Measurements from ENCODE around the gene SOX21. TPM values are rescaled to one million over a fixed set of nuclear protein-coding genes. Genes with fewer than 3 reads are reported as not detected.

Gene SOX21
- total and polyA plus RNA-seq, 4 donors: 0.15 TPM; not detected in 3

DNA sequence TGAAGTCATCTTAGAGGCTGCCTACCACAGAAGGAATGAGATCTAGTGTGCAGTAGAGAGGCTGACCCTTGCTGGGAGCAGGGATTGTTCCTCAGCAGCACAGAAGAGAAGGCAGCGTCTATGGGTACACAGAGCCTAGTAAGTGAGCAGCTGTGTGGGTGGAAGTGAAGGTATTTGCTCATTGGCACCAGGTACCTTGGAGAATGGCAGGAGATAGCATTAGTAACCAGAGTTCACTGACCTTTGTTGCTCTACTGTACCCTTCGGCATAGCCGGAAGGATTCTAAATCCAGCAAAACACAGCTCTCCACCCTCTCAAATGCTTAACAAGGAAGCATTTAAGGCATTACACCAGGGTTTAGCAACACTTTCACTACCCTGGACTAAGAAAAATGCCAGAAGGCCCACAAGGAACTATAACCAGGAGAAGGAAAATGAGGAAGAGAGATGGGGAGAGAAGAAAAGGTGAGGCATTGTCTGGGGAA is 12.3 kb downstream of the SOX21 start:
- H3K27me3 ChIP-seq (ENCODE audit: control insufficient read depth in 1 of 2, insufficient read depth in 2 of 2, low read length in 1 of 2): peaks cover 0 to 2% of the 10 kb centered on the region in 2 donors
- no peak overlapping the region for H3K27ac ChIP-seq (ENCODE audit: low read depth in 1 of 2, low read length in 2 of 2)
- no peaks in the 10 kb centered on the region for H3K4me1 ChIP-seq (ENCODE audit: control insufficient read depth in 1 of 2, insufficient read depth in 2 of 2, low read length in 2 of 2)
- H3K36me3 ChIP-seq (ENCODE audit: control insufficient read depth in 1 of 2, insufficient read depth in 2 of 2, low read length in 1 of 2): no peaks in the 10 kb centered on the region
- 58 to 70% methylated on average over 3 of the region's 3 CpGs for WGBS, 2 donors
- no peak overlapping the region for H3K4me3 ChIP-seq (ENCODE audit: low read length in 2 of 2)
- H3K9me3 ChIP-seq (ENCODE audit: control insufficient read depth, low read length): peaks cover 3% of the 10 kb centered on the region
- intact Hi-C loops (cut with DNase I): no loop called here
- no peak for DNase-seq
- no peak for ATAC-seq (ENCODE audit: low FRiP score)

DNA sequence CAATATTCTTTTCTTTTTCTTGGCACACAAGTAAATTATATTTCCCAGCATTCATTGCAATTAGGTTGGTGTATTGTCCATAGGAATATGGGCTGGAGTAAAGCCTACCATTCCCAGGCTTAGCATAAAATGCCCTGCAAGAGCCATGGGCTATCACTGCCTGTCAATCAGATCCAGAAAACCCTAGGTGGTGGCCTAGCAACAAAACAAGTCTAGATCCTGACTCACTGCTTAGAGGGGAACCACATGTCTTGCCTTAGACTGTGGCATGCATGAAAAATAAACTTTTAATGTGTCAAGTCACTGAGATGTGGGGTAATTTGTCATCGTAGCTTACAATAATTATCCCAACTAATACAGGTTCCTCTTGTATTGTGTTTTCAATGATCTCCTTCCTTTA is 16.2 kb downstream of the SOX21 start:
- 71 to 88% methylated on average over 1 of the region's 1 CpG for WGBS, 2 donors
- no peaks in the 10 kb centered on the region for H3K36me3 ChIP-seq (ENCODE audit: control insufficient read depth in 1 of 2, insufficient read depth in 2 of 2, low read length in 1 of 2)
- no peaks in the 10 kb centered on the region for H3K4me1 ChIP-seq (ENCODE audit: control insufficient read depth in 1 of 2, insufficient read depth in 2 of 2, low read length in 2 of 2)
- DNase-seq (no peak), ATAC-seq (ENCODE audit: low FRiP score) (no peak)
- peaks cover 0 to 2% of the 10 kb centered on the region in 2 donors for H3K27me3 ChIP-seq (ENCODE audit: control insufficient read depth in 1 of 2, insufficient read depth in 2 of 2, low read length in 1 of 2)
- H3K27ac ChIP-seq (ENCODE audit: low read depth in 1 of 2, low read length in 2 of 2): no peak overlapping the region
- H3K4me3 ChIP-seq (ENCODE audit: low read length in 2 of 2): no peak overlapping the region
- H3K9me3 ChIP-seq (ENCODE audit: control insufficient read depth, low read length): peaks cover 3% of the 10 kb centered on the region
- intact Hi-C loops (cut with DNase I): no loop called here

DNA sequence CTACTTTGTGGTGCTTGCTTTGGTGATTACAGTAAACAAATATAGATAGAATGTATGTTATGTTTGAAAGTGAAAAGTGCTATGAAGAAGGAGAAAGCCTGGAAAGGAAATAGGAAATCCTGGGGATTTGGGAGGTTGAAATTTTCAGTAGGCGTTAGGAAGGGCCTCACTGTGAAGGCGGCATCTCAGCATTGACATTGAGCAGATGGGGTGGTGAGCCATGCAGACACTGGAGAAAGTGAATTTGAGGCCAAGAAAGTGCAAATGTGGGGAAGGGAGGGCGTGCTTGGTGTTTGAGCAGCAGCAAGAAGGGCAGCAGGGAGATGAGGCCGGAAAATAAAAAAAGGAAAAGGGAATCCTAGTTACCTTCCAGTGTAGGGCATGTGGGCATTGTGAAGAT is 20.3 kb downstream of the SOX21 start:
- H3K27me3 ChIP-seq (ENCODE audit: control insufficient read depth in 1 of 2, insufficient read depth in 2 of 2, low read length in 1 of 2): no peaks in the 10 kb centered on the region
- H3K27ac ChIP-seq (ENCODE audit: low read depth in 1 of 2, low read length in 2 of 2): no peak overlapping the region
- no peaks in the 10 kb centered on the region for H3K9me3 ChIP-seq (ENCODE audit: control insufficient read depth, low read length)
- DNase-seq (no peak), ATAC-seq (ENCODE audit: low FRiP score) (no peak)
- intact Hi-C loops (cut with DNase I): no loop called here
- no peak overlapping the region for H3K4me3 ChIP-seq (ENCODE audit: low read length in 2 of 2)
- no peaks in the 10 kb centered on the region for H3K4me1 ChIP-seq (ENCODE audit: control insufficient read depth in 1 of 2, insufficient read depth in 2 of 2, low read length in 2 of 2)
- H3K36me3 ChIP-seq (ENCODE audit: control insufficient read depth in 1 of 2, insufficient read depth in 2 of 2, low read length in 1 of 2): no peaks in the 10 kb centered on the region
- 79 to 80% methylated on average over 4 of the region's 4 CpGs for WGBS, 2 donors

DNA sequence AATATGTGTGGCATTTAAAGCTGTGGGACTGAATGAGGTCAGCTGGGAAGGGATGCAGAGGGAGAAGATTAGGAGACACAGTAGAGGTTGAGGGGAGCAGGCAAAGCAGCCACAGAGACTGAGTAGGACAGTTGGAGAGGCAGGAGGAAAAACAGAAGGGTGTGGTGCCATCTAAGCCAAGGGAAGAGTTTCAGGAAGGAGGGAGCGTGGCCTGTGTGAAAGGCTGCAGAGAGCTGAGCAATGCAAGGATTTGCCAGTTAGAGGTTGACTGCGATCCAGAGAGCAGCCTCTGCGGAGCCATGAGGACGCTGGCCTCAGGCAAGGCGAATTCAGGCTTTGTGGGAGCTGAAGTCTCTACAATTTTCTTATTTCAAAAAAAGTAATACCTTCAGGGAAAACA is 28.9 kb downstream of the SOX21 start:
- Histone ChIP-seq H3K9me3 (ENCODE audit: control insufficient read depth, low read length) (peaks cover 3% of the 10 kb centered on the region), H3K4me1 (ENCODE audit: control insufficient read depth in 1 of 2, insufficient read depth in 2 of 2, low read length in 2 of 2) (no peaks in the 10 kb centered on the region), H3K27me3 (ENCODE audit: control insufficient read depth in 1 of 2, insufficient read depth in 2 of 2, low read length in 1 of 2) (no peaks in the 10 kb centered on the region), H3K36me3 (ENCODE audit: control insufficient read depth in 1 of 2, insufficient read depth in 2 of 2, low read length in 1 of 2) (no peaks in the 10 kb centered on the region), H3K4me3 (ENCODE audit: low read length in 2 of 2) (no peak overlapping the region), H3K27ac (ENCODE audit: low read depth in 1 of 2, low read length in 2 of 2) (no peak overlapping the region)
- no peak for ATAC-seq (ENCODE audit: low FRiP score)
- intact Hi-C loops (cut with DNase I): no loop called here
- WGBS, 2 donors: 48 to 49% methylated on average over 5 of the region's 5 CpGs
- DNase-seq: no peak

DNA sequence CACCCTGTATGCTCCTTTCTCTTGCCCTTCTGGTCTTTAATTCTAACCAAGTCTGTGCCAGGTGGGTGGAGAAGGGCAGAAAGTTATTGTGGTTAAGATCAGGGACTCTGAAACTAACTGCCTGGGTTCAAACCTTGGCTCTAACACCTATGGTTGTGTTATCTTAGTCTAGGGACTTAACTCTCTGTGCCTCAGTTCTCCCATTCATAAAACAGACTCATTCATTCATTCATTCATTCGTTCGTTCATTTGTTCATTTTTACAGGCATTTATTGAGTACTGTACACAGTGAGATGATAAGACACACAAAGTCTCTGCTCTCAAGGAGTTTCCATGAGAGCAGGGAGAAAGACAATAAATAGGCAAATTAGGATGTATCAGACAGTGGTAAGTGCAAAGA is 30.1 kb downstream of the SOX21 start:
- Histone ChIP-seq H3K27me3 (ENCODE audit: control insufficient read depth in 1 of 2, insufficient read depth in 2 of 2, low read length in 1 of 2) (peaks cover 0 to 2% of the 10 kb centered on the region in 2 donors), H3K4me3 (ENCODE audit: low read length in 2 of 2) (no peak overlapping the region), H3K36me3 (ENCODE audit: control insufficient read depth in 1 of 2, insufficient read depth in 2 of 2, low read length in 1 of 2) (no peaks in the 10 kb centered on the region), H3K27ac (ENCODE audit: low read depth in 1 of 2, low read length in 2 of 2) (no peak overlapping the region), H3K4me1 (ENCODE audit: control insufficient read depth in 1 of 2, insufficient read depth in 2 of 2, low read length in 2 of 2) (no peaks in the 10 kb centered on the region), H3K9me3 (ENCODE audit: control insufficient read depth, low read length) (peaks cover 3% of the 10 kb centered on the region)
- no peak for ATAC-seq (ENCODE audit: low FRiP score)
- no peak for DNase-seq
- 75 to 80% methylated on average over 2 of the region's 2 CpGs for WGBS, 2 donors
- intact Hi-C loops (cut with DNase I): no loop called here

DNA sequence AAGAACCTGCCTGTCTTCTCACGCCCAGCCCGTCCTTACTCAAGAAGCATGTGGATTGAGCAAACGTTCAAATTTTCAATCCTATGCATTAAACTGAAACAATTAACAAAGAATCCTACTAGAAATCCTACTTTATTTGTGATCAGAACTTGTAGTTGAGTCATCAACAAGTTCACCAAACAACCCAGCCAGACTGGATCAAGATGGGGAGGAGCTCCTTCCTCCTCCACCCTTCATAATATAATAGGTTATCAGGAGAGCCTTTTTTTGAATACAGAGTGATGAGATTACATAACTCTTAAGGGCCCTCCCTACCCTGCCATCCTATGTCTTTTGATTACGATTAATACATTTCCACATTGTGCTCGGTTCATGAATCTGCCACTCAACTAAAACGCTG is 32.7 kb downstream of the SOX21 start:
- Histone ChIP-seq H3K4me1 (ENCODE audit: control insufficient read depth in 1 of 2, insufficient read depth in 2 of 2, low read length in 2 of 2) (no peaks in the 10 kb centered on the region), H3K27me3 (ENCODE audit: control insufficient read depth in 1 of 2, insufficient read depth in 2 of 2, low read length in 1 of 2) (peaks cover 0 to 2% of the 10 kb centered on the region in 2 donors), H3K27ac (ENCODE audit: low read depth in 1 of 2, low read length in 2 of 2) (no peak overlapping the region), H3K36me3 (ENCODE audit: control insufficient read depth in 1 of 2, insufficient read depth in 2 of 2, low read length in 1 of 2) (no peaks in the 10 kb centered on the region), H3K4me3 (ENCODE audit: low read length in 2 of 2) (no peak overlapping the region), H3K9me3 (ENCODE audit: control insufficient read depth, low read length) (peaks cover 3% of the 10 kb centered on the region)
- DNase-seq (no peak), ATAC-seq (ENCODE audit: low FRiP score) (no peak)
- 91 to 92% methylated on average over 6 of the region's 6 CpGs for WGBS, 2 donors
- intact Hi-C loops (cut with DNase I): no loop called here

DNA sequence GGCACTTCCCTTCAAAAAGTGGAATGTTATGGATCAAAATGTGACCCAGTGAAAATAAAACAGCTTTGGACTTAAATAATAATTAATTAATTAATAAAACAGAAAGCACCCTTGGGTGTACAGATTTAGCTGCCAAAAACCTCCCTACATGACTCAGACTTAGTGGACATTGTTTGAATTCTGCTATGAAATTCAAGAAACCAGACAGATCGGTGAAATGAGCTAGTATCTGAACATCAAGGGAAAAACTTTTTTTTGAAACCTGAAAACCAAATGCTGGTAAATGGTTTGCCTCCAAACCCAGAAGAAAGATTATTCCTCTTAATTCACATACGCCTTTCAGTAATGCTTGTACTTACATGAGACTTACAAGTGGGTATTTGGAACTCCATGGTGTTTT is 33.5 kb downstream of the SOX21 start:
- Histone ChIP-seq H3K4me1 (ENCODE audit: control insufficient read depth in 1 of 2, insufficient read depth in 2 of 2, low read length in 2 of 2) (no peaks in the 10 kb centered on the region), H3K27me3 (ENCODE audit: control insufficient read depth in 1 of 2, insufficient read depth in 2 of 2, low read length in 1 of 2) (peaks cover 0 to 2% of the 10 kb centered on the region in 2 donors), H3K36me3 (ENCODE audit: control insufficient read depth in 1 of 2, insufficient read depth in 2 of 2, low read length in 1 of 2) (no peaks in the 10 kb centered on the region), H3K4me3 (ENCODE audit: low read length in 2 of 2) (no peak overlapping the region), H3K27ac (ENCODE audit: low read depth in 1 of 2, low read length in 2 of 2) (no peak overlapping the region), H3K9me3 (ENCODE audit: control insufficient read depth, low read length) (peaks cover 3% of the 10 kb centered on the region)
- ATAC-seq (ENCODE audit: low FRiP score) (no peak), DNase-seq (no peak)
- intact Hi-C loops (cut with DNase I): no loop called here
- 86 to 90% methylated on average over 2 of the region's 2 CpGs for WGBS, 2 donors

DNA sequence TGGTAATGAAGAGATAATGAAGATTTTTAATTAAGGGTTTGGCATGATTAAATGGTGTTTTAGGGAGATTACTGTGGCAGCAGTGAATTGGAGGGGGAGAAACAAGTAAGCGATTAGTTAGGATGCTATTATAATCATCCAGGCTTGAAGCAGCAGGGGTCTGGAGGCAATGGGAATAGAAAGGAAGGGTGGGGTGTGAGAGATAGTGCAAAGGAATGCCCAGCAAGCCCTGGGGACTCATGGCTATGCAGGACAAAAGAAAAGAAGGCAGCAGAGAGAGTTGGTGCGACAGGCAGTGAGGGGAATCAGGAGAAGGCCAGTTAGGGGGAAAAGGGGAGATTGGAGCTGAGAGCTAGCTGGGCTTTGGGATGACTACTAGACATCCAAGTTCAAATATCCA is 34.5 kb downstream of the SOX21 start:
- DNase-seq: no peak
- 64 to 74% methylated on average over 2 of the region's 2 CpGs for WGBS, 2 donors
- H3K9me3 ChIP-seq (ENCODE audit: control insufficient read depth, low read length): peaks cover 3% of the 10 kb centered on the region
- H3K27ac ChIP-seq (ENCODE audit: low read depth in 1 of 2, low read length in 2 of 2): no peak overlapping the region
- H3K4me1 ChIP-seq (ENCODE audit: control insufficient read depth in 1 of 2, insufficient read depth in 2 of 2, low read length in 2 of 2): no peaks in the 10 kb centered on the region
- no peaks in the 10 kb centered on the region for H3K36me3 ChIP-seq (ENCODE audit: control insufficient read depth in 1 of 2, insufficient read depth in 2 of 2, low read length in 1 of 2)
- intact Hi-C loops (cut with DNase I): no loop called here
- no peak for ATAC-seq (ENCODE audit: low FRiP score)
- H3K4me3 ChIP-seq (ENCODE audit: low read length in 2 of 2): no peak overlapping the region
- peaks cover 0 to 2% of the 10 kb centered on the region in 2 donors for H3K27me3 ChIP-seq (ENCODE audit: control insufficient read depth in 1 of 2, insufficient read depth in 2 of 2, low read length in 1 of 2)

DNA sequence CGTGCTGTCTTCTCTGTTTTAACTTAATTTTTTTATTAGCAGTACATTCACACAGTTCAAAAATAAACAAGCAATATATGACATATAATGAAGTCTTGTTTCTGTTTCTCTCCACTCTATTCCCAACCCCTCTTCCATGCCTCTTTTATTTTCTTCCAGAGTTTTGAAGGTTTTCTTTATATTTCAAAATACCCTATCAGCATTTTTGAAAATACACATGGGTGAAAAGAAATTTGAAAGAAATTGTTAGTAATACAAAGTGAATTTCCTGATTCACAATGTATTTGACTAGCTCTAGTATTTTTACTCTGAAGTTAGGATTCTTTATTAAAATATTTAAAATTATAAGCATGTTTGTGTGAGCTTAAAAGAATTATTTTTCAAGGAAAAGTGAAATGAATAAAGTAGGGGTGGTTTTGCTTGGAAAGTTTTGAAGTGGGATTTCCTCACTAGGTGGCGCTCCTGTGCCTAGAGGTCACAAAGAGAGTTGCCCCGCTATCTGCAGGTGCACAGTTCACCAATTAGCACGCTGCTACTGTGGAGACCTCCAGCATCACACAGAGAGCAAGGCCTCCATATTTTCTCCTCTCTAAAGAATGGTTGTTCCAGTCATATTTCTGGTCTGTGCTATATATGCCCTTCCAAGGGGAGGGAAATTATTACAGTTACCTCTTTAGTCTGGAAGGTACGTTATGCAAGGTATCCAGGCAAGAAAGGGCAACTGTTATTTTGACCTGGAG is 37.6 kb downstream of the SOX21 start:
- Histone ChIP-seq H3K27ac (ENCODE audit: low read depth in 1 of 2, low read length in 2 of 2) (no peak overlapping the region), H3K4me1 (ENCODE audit: control insufficient read depth in 1 of 2, insufficient read depth in 2 of 2, low read length in 2 of 2) (no peaks in the 10 kb centered on the region), H3K4me3 (ENCODE audit: low read length in 2 of 2) (no peak overlapping the region), H3K36me3 (ENCODE audit: control insufficient read depth in 1 of 2, insufficient read depth in 2 of 2, low read length in 1 of 2) (no peaks in the 10 kb centered on the region), H3K27me3 (ENCODE audit: control insufficient read depth in 1 of 2, insufficient read depth in 2 of 2, low read length in 1 of 2) (peaks cover 0 to 2% of the 10 kb centered on the region in 2 donors), H3K9me3 (ENCODE audit: control insufficient read depth, low read length) (peaks cover 3% of the 10 kb centered on the region)
- no peak for DNase-seq
- WGBS, 2 donors: 25 to 26% methylated on average over 5 of the region's 5 CpGs
- ATAC-seq (ENCODE audit: low FRiP score): no peak
- intact Hi-C loops (cut with DNase I): no loop called here
